C4-2B (cell line): ENCODE data around the gene TIMM17A.
A peak's percentile ranks its signal among the peaks of the same experiment; 100 is the strongest.

Experiments
- CTCF ChIP-seq: fragments of 450-650 bp; conservative IDR thresholded peaks from 2 replicates; pipeline ENCODE4 v1.5.1; 2017; ENCODE audit warnings: mild to moderate bottlenecking
- ZFX ChIP-seq: fragments of 450-650 bp; IDR thresholded peaks from 2 replicates; pipeline ENCODE4 v1.6.1; 2017

GRCh38 chr1:201982623-201983379, 27.5 kb downstream of the TIMM17A start, which contains the start of gene RNPEP:
- TF ChIP-seq CTCF (no peak; the same call in 1 of the 2 replicates), ZFX (peak; percentile 98)
